Common myeloid progenitor, CD34-positive (primary cell): ENCODE measurements around the gene OGFOD3.

Experiments
- CTCF ChIA-PET: fragments of 350-600 bp; sonication (Branson Sonifier 250); formaldehyde crosslinking; loops from one replicate; lab custom pipeline; 2021; ENCODE audit warnings: antibody characterized with exemption; lab: Charles Lee
- POLR2A ChIA-PET: fragments of 350-600 bp; sonication (Branson Sonifier 250); formaldehyde crosslinking; loops from one replicate; lab custom pipeline; 2021; ENCODE audit warnings: antibody characterized with exemption; lab: Charles Lee
- DNase-seq, 3 donors: peaks; one replicate each; pipeline versions ENCODE4 v3.0.0 to v3.0.0-alpha.2; 2013
- H3K27ac ChIP-seq, 2 experiments: 1 replicate in 1 of 2; 2 replicates in 1 of 2; pipeline ENCODE4 v1.7.0; 2013; ENCODE audit warnings: inconsistent platforms in 2 of 2, low read length in 2 of 2, mild to moderate bottlenecking in 2 of 2, low read depth in 1 of 2, moderate library complexity in 1 of 2; ENCODE audit not compliant: severe bottlenecking in 2 of 2, insufficient read depth in 1 of 2, poor library complexity in 1 of 2
- H3K27me3 ChIP-seq, 5 experiments: replicated peaks in 2 of 5; 1 replicate in 3 of 5; 2 replicates in 2 of 5; pipeline versions ENCODE4 v1.6.1 to v1.7.0; 2013; ENCODE audit warnings: low read length in 4 of 5, mild to moderate bottlenecking in 2 of 5, moderate library complexity in 2 of 5, inconsistent platforms in 1 of 5; ENCODE audit not compliant: insufficient read depth in 5 of 5, control insufficient read depth in 4 of 5
- H3K36me3 ChIP-seq, 4 experiments: 1 replicate in 2 of 4; 2 replicates in 2 of 4; pipeline versions ENCODE4 v1.6.1 to v1.7.0; 2013; ENCODE audit warnings: low read length in 3 of 4, control low read depth in 1 of 4, mild to moderate bottlenecking in 1 of 4; ENCODE audit not compliant: control insufficient read depth in 4 of 4, insufficient read depth in 4 of 4
- H3K4me1 ChIP-seq, 4 experiments: 1 replicate in 3 of 4; 2 replicates in 1 of 4; pipeline versions ENCODE4 v1.6.1 to v1.7.1; 2013; ENCODE audit warnings: low read length in 3 of 4, mild to moderate bottlenecking in 3 of 4, control low read depth in 1 of 4, inconsistent platforms in 1 of 4, moderate library complexity in 1 of 4; ENCODE audit not compliant: control insufficient read depth in 4 of 4, insufficient read depth in 4 of 4; ENCODE audit errors: control extremely low read depth in 1 of 4
- H3K4me3 ChIP-seq, 7 experiments: 1 replicate in 4 of 7; 2 replicates in 3 of 7; pipeline versions ENCODE4 v1.5.1 to v1.7.0; 2013; ENCODE audit warnings: mild to moderate bottlenecking in 7 of 7, low read length in 6 of 7, moderate library complexity in 6 of 7, inconsistent platforms in 2 of 7, low read depth in 2 of 7, control low read depth in 1 of 7; ENCODE audit not compliant: insufficient read depth in 4 of 7, control insufficient read depth in 1 of 7; ENCODE audit errors: extremely low read depth in 1 of 7
- H3K9me3 ChIP-seq, 5 experiments: 1 replicate in 4 of 5; 2 replicates in 1 of 5; pipeline versions ENCODE4 v1.6.1 to v1.7.1; 2013; ENCODE audit warnings: low read length in 4 of 5, mild to moderate bottlenecking in 2 of 5, inconsistent platforms in 1 of 5, low read depth in 1 of 5, moderate library complexity in 1 of 5; ENCODE audit not compliant: control insufficient read depth in 4 of 5, insufficient read depth in 2 of 5; ENCODE audit errors: control extremely low read depth in 1 of 5
- WGBS: methylation state at CpG from one replicate; pipeline ENCODE4 v1.1.5; 2013; ENCODE audit not compliant: insufficient coverage; 5-methylcytosine and 5-hydroxymethylcytosine counted together

The OGFOD3 gene

GRCh38 chr17:82439194-82439828 is 20.9 kb upstream of the OGFOD3 start:
- no peak overlapping the region for H3K4me3 ChIP-seq
- peaks cover 8 to 72% (median 44%) of the 10 kb centered on the region in 4 experiments for H3K36me3 ChIP-seq
- no peak overlapping the region for H3K27ac ChIP-seq
- no peaks in the 10 kb centered on the region for H3K9me3 ChIP-seq
- CTCF ChIA-PET = interaction anchor here (0.9 kb wide), 1 partner anchor 10 kb away, joined by 5 read pairs; no protein-coding TSS in a partner anchor
- POLR2A ChIA-PET = no interaction called here
- DNase-seq = no peak
- 95% methylated on average over 26 of the region's 29 CpGs for WGBS
- peaks cover 0 to 28% (median 16%) of the 10 kb centered on the region in 4 experiments for H3K4me1 ChIP-seq
- no peaks in the 10 kb centered on the region for H3K27me3 ChIP-seq

- no peaks in the 10 kb centered on the region for H3K27me3 ChIP-seq
- H3K36me3 ChIP-seq = peaks cover 8 to 65% (median 40%) of the 10 kb centered on the region in 4 experiments
- ChIA-PET POLR2A (no interaction called here), CTCF (interaction anchor here (0.9 kb wide), 1 partner anchor 10 kb away, joined by 5 read pairs; no protein-coding TSS in a partner anchor)
- no peak for DNase-seq
- H3K4me3 ChIP-seq = no peak overlapping the region
- H3K27ac ChIP-seq = no peak overlapping the region
- peaks cover 0 to 32% (median 18%) of the 10 kb centered on the region in 4 experiments for H3K4me1 ChIP-seq
- H3K9me3 ChIP-seq = no peaks in the 10 kb centered on the region
- 95% methylated on average over 22 of the region's 26 CpGs for WGBS
Observed at GRCh38 chr17:82438401-82439193, 20.2 kb upstream of the OGFOD3 start.

GRCh38 chr17:82437325-82437668 is 18.9 kb upstream of the OGFOD3 start:
- WGBS = 91% methylated on average over 17 of the region's 18 CpGs
- Histone ChIP-seq H3K4me1 (peaks cover 0 to 32% (median 18%) of the 10 kb centered on the region in 4 experiments), H3K36me3 (peaks cover 5 to 53% (median 32%) of the 10 kb centered on the region in 4 experiments), H3K27me3 (no peaks in the 10 kb centered on the region), H3K9me3 (no peaks in the 10 kb centered on the region), H3K27ac (no peak overlapping the region), H3K4me3 (no peak overlapping the region)
- CTCF ChIA-PET = no interaction called here
- POLR2A ChIA-PET = no interaction called here
- no peak for DNase-seq

DNA sequence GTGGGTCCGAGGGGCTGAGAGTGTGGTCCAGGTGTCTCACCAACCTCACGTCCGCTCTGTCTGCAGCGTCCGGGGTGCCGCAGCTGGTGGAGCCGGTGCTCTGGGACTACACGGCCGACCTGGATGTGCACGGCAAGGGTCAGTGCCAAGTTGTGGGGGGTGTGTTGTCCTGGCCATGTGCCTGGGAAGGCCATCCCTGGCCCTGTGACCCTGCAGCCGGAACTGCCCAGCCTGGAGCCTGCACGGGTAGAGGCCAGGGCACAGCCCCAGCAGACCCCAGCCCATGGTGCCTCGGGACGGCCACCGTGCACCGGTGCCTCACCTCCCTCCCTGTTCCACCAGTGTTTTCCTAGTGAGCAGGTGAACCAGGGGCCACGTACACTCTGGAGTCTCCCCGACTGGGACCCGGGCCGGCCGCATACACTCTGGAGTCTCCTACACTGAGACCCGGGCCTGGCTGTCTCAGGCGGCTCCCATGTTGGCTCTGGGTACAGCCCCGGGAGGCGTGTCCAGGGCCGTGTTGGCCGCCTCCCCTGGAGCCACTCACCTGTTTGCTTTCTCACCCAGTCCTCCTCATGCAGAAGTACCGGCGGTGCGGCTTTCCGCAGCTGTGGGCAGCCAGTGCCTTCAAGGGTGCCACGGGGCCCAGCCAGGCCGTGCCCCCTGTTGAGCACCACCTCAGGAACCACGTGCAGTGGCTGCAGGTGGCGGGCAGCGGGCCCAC is 18.4 kb upstream of the OGFOD3 start:
- Histone ChIP-seq H3K27me3 (no peaks in the 10 kb centered on the region), H3K4me3 (no peak overlapping the region), H3K9me3 (no peaks in the 10 kb centered on the region), H3K36me3 (peaks cover 6 to 50% (median 29%) of the 10 kb centered on the region in 4 experiments), H3K27ac (no peak overlapping the region), H3K4me1 (peaks cover 0 to 32% (median 18%) of the 10 kb centered on the region in 4 experiments)
- CTCF ChIA-PET = interaction anchor here (1.3 kb wide), 1 partner anchor 131 kb away, joined by 3 read pairs; no protein-coding TSS in a partner anchor
- 93% methylated on average over 35 of the region's 36 CpGs for WGBS
- no peak for DNase-seq
- POLR2A ChIA-PET = no interaction called here

- H3K36me3 ChIP-seq = peaks cover 6 to 48% (median 25%) of the 10 kb centered on the region in 4 experiments
- no peaks in the 10 kb centered on the region for H3K9me3 ChIP-seq
- ChIA-PET CTCF (interaction anchor here (1.3 kb wide), 1 partner anchor 132 kb away, joined by 3 read pairs; no protein-coding TSS in a partner anchor), POLR2A (no interaction called here)
- no peak overlapping the region for H3K27ac ChIP-seq
- H3K4me1 ChIP-seq = peaks cover 0 to 23% (median 15%) of the 10 kb centered on the region in 4 experiments
- DNase-seq = no peak
- WGBS = 95% methylated on average over 30 of the region's 43 CpGs
- no peak overlapping the region for H3K4me3 ChIP-seq
- no peaks in the 10 kb centered on the region for H3K27me3 ChIP-seq
Observed at GRCh38 chr17:82435601-82436583, 17.5 kb upstream of the OGFOD3 start.

- ChIA-PET POLR2A (no interaction called here), CTCF (interaction anchor here (1.3 kb wide), 1 partner anchor 132 kb away, joined by 3 read pairs; no protein-coding TSS in a partner anchor)
- Histone ChIP-seq H3K4me1 (peaks cover 0 to 15% (median 8%) of the 10 kb centered on the region in 4 experiments), H3K27me3 (no peaks in the 10 kb centered on the region), H3K36me3 (peaks cover 6 to 48% (median 24%) of the 10 kb centered on the region in 4 experiments), H3K27ac (no peak overlapping the region), H3K4me3 (no peak overlapping the region), H3K9me3 (no peaks in the 10 kb centered on the region)
- DNase-seq = no peak
- 97% methylated on average over 9 of the region's 12 CpGs for WGBS
Observed at GRCh38 chr17:82435103-82435502, 16.7 kb upstream of the OGFOD3 start.
